ENCODE results near the gene TMEFF2. TPM values are rescaled to one million over a fixed set of nuclear protein-coding genes. Genes with fewer than 3 reads are reported as not detected.

TMEFF2 gene
- total RNA-seq, 4 donors from 2014 or later = 0.16 to 0.46 (median 0.17) TPM; not detected in 1

DNA sequence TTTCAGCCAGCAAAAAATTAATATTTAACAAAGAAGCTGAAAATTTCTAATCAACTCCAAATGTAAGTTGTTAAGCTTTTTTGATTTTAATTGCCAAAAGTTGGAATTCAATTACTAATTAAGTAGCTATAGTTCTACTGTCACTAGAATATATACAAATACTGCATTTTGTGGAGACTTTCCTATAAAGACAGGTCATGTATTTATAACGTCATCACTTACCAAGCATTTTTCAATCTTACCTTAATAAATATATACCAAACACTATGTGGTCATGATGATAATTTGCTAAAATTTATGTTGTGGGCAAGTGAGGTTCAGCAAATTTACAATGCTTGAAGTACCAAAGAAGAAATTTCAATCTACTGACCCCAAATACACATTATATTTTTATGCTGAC is 24.2 kb upstream of the TMEFF2 start:
- 90% methylated on average over 1 of the region's 1 CpG for WGBS, 2 donors
- TF ChIP-seq POLR2A (IDR thresholded peaks at IDR 0.05) (no peak), CTCF (IDR thresholded peaks at IDR 0.05) (no peak)
- intact Hi-C loops (cut with DNase I; ENCODE audit: low total_unique reads) = no loop called here
- no peak overlapping the region for H3K4me3 ChIP-seq (ENCODE audit: low read depth, poor library complexity, severe bottlenecking)
- DNase-seq (ENCODE audit: low spot score in 2 of 2) = no peak

DNA sequence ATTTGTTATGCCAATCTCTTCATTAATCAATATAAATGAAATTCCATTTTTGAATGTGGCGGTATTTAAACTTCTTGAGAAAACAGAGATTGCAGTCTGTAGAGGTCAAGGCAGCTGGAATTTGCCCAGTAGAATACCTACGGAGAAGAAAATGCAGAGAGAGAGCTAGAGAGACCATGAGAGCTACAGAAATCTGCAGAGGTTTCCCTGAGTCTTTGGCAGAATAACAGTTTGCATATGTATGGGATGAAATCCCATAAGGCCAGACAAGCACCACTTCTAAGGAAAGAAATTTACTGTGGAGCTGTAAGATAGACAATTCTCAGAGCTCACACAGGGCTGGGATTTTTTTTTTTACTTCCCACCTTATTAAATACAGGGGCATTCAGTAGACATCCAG is 23.6 kb upstream of the TMEFF2 start:
- H3K4me3 ChIP-seq (ENCODE audit: low read depth, poor library complexity, severe bottlenecking) = no peak overlapping the region
- 81 to 85% methylated on average over 2 of the region's 2 CpGs for WGBS, 2 donors
- TF ChIP-seq CTCF (IDR thresholded peaks at IDR 0.05) = no peak
- no peak for TF ChIP-seq POLR2A (IDR thresholded peaks at IDR 0.05)
- no peak for DNase-seq (ENCODE audit: low spot score in 2 of 2)
- intact Hi-C loops (cut with DNase I; ENCODE audit: low total_unique reads) = no loop called here

GRCh38 chr2:192216336-192216735 is 21.6 kb upstream of the TMEFF2 start:
- intact Hi-C loops (cut with DNase I; ENCODE audit: low total_unique reads) = no loop called here
- H3K4me3 ChIP-seq (ENCODE audit: low read depth, poor library complexity, severe bottlenecking) = no peak overlapping the region
- no peak for DNase-seq (ENCODE audit: low spot score in 2 of 2)
- no peak for TF ChIP-seq CTCF (IDR thresholded peaks at IDR 0.05)
- no peak for TF ChIP-seq POLR2A (IDR thresholded peaks at IDR 0.05)
- WGBS, 2 donors = 65 to 69% methylated on average over 3 of the region's 3 CpGs

- no peak overlapping the region for H3K4me3 ChIP-seq (ENCODE audit: low read depth, poor library complexity, severe bottlenecking)
- TF ChIP-seq CTCF (IDR thresholded peaks at IDR 0.05) = no peak
- TF ChIP-seq POLR2A (IDR thresholded peaks at IDR 0.05) = no peak
- intact Hi-C loops (cut with DNase I; ENCODE audit: low total_unique reads) = no loop called here
- no peak for DNase-seq (ENCODE audit: low spot score in 2 of 2)
Observed at GRCh38 chr2:192215096-192215877, 20.6 kb upstream of the TMEFF2 start.

DNA sequence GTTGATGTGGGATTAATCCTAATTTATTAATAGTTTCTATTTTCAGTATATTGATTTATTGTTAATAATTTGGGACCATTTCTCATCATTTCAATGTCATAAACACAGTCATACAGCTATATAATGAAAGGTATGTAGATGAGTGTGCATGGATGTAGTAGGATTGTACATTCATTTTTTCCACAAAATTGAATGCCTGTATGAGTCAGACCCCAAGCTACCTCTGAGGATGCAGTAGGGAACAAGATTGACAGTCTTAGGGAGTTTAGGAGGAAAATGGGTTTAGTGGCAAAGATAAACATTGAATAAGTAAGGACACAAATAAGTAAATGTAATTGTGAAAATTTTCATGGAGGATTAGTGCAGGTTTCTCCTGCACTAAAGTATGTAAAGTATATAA is 14.1 kb upstream of the TMEFF2 start:
- TF ChIP-seq POLR2A (IDR thresholded peaks at IDR 0.05) (no peak), CTCF (IDR thresholded peaks at IDR 0.05) (no peak)
- no peak overlapping the region for H3K4me3 ChIP-seq (ENCODE audit: low read depth, poor library complexity, severe bottlenecking)
- no peak for DNase-seq (ENCODE audit: low spot score in 2 of 2)
- intact Hi-C loops (cut with DNase I; ENCODE audit: low total_unique reads) = no loop called here

GRCh38 chr2:192206399-192206798 is 11.7 kb upstream of the TMEFF2 start:
- intact Hi-C loops (cut with DNase I; ENCODE audit: low total_unique reads) = no loop called here
- no peak for TF ChIP-seq POLR2A (IDR thresholded peaks at IDR 0.05)
- no peak for TF ChIP-seq CTCF (IDR thresholded peaks at IDR 0.05)
- no peak for DNase-seq (ENCODE audit: low spot score in 2 of 2)
- H3K4me3 ChIP-seq (ENCODE audit: low read depth, poor library complexity, severe bottlenecking) = no peak overlapping the region
- WGBS, 2 donors = 84 to 87% methylated on average over 9 of the region's 9 CpGs
